A172 (cell line): ENCODE results near the gene ZFHX2. TPM values are rescaled to one million over a fixed set of nuclear protein-coding genes. Genes with fewer than 3 reads are reported as not detected.

ENCODE experiments used
- total RNA-seq: library from RNA; depleted of rRNA; stranded (reverse); fragments of >200 nt; shearing (Covaris generic); gene quantifications from 2 replicates; pipeline ENCODE4 v1.2.3, GENCODE V29; 2014; rRNA removed

Gene ZFHX2
- total RNA-seq, 1 experiment from 2014 or later, result 0.29 TPM

Other genes with a start within 250 kb of the ZFHX2 start
- gene PPP1R3E, start 248.9 kb downstream of the ZFHX2 start, total RNA-seq, result 1.4 and 1.9 TPM in 2 replicates
- gene BCL2L2, start 244.9 kb downstream of the ZFHX2 start, total RNA-seq, result 5.8 and 7.6 TPM in 2 replicates
- gene PABPN1, start 230.3 kb downstream of the ZFHX2 start, total RNA-seq, result 66.5 and 85.1 TPM in 2 replicates
- gene SLC22A17, start 198.9 kb downstream of the ZFHX2 start, total RNA-seq, result 10.3 and 11.6 TPM in 2 replicates
- not detected in 2 replicates for gene EFS, start 186.6 kb downstream of the ZFHX2 start, total RNA-seq
- gene IL25, start 179.0 kb downstream of the ZFHX2 start, total RNA-seq, result not detected in 2 replicates
- not detected in 2 replicates for gene CMTM5, start 174.7 kb downstream of the ZFHX2 start, total RNA-seq
- gene MYH6, start 143.5 kb downstream of the ZFHX2 start, total RNA-seq, result not detected in 2 replicates
- not detected in 2 replicates for gene MYH7, start 116.1 kb downstream of the ZFHX2 start, total RNA-seq
- 42.2 and 52.6 TPM in 2 replicates for gene NGDN, start 82.1 kb downstream of the ZFHX2 start, total RNA-seq
- gene THTPA, start 4.5 kb upstream of the ZFHX2 start, total RNA-seq, result 5.0 and 5.2 TPM in 2 replicates
- 6.0 and 16.6 TPM in 2 replicates for gene AP1G2, start 16.0 kb upstream of the ZFHX2 start, total RNA-seq
- not detected in 2 replicates for gene JPH4, start 27.0 kb upstream of the ZFHX2 start, total RNA-seq
- 2.4 and 3.4 TPM in 2 replicates for gene DHRS2, start 84.6 kb upstream of the ZFHX2 start, total RNA-seq